ENCODE measurements around the gene PIK3R4.

PIK3R4 gene

DNA sequence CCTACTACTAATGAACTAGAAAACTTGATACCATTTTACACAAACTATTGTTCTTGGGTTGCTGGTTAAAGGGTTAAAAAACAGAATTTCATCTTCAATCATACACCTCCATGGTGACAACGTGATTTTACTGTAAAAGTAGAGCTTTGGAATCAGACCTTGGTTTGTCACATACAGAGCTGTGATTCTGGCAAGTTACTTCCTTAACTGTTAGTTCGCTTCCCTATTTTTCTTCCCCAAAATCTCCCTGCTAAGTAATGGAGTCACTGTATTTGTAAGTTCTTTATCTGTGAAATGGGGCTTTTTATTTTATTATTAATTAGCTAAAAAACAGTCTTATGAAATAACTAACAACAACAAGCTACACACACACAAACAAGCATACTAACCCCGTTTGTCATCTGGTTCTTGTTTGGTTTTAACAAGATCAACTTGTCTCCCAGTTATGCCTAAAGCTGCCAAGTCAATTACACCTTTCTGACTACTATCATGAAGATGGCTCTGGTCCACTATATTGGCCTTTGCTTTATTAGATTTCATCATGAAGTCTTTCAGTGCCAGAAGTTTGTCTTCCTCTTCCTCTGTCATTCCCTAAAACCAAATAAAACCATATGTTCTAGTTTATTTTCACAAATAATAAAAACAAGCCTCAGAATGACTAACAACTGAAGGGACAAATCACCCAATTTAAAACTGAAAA, 38.6 kb downstream of the PIK3R4 start:
- H3K27ac ChIP-seq, result peak overlapping the region; percentile 42; the same call in 1 of the 2 replicates
- TF ChIP-seq CTCF (conservative IDR thresholded peaks at IDR 0.05), result no peak

GRCh38 chr3:130705501-130705900, 41.1 kb downstream of the PIK3R4 start:
- no peak for TF ChIP-seq CTCF (conservative IDR thresholded peaks at IDR 0.05)
- no peak overlapping the region for H3K27ac ChIP-seq

DNA sequence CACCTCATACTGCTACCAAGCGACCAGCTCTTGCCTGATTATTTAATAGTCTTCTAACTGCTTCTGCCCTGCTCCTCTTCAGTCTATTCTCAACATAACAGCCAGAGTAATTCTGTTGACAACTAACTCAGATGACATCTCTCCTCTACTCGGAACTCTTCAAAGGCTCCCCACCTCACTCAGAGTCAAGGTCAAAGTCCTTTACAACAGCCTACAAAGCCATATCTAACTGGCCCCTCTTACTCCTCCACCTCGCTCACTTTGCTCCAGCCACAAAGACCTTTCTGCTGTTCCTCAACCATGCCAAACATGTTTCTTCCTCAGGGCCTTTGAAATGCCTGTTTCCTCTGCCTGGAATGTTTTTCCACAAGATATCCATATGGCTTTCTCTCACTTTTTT, 43.6 kb downstream of the PIK3R4 start:
- no peak for TF ChIP-seq CTCF (conservative IDR thresholded peaks at IDR 0.05)
- H3K27ac ChIP-seq, result no peak overlapping the region

- no peak overlapping the region for H3K27ac ChIP-seq
- TF ChIP-seq CTCF (conservative IDR thresholded peaks at IDR 0.05), result no peak
Observed at GRCh38 chr3:130700541-130700940, 46.1 kb downstream of the PIK3R4 start.

DNA sequence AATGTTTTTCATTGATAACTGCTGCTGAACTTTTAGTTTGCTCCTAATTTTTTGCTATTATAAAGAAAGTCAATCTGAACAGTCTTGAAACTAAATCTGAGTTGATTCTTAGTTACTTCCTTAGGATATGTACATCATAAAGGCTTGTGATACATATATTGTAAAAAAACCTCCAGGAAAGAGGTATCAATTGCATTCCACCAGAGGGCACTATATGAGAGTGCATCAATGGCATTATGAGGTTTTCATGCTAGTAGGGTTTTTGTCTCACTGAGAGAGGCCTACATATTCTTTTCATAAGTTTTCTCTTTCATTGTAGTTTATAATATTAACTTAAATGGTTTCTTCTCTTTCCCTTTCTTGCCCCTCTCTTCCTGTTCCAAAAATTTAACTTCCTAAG, 46.9 kb downstream of the PIK3R4 start:
- H3K27ac ChIP-seq, result no peak overlapping the region
- peak; percentile 71 for TF ChIP-seq CTCF (conservative IDR thresholded peaks at IDR 0.05)

- no peak overlapping the region for H3K27ac ChIP-seq
- no peak for TF ChIP-seq CTCF (conservative IDR thresholded peaks at IDR 0.05)
Observed at GRCh38 chr3:130693314-130693713, 53.3 kb downstream of the PIK3R4 start.

DNA sequence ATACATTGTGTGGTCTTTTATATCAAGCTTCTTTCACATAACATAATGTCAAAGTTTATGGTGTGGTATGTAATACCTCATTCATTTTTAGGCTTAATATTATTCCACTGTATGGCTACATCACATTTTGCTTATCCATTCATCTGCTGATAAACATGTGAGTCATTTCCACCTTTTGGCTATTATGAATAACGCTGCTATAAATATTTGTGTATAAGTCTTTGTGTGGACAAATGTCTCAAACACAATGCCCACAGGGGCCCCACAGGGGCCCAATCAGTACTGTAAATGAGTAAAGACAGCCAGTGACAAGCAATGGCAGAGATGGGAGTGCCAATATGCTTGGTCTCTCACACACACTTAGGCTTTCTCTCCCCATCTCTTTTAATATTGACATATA, 54.2 kb downstream of the PIK3R4 start:
- no peak for TF ChIP-seq CTCF (conservative IDR thresholded peaks at IDR 0.05)
- no peak overlapping the region for H3K27ac ChIP-seq
